Skeletal muscle satellite cell (primary cell): ENCODE results near the gene PLIN5.

ENCODE experiments used
- H3K27me3 ChIP-seq: 2 replicates; pipeline ENCODE4 v1.7.0; 2013; ENCODE audit warnings: low read length; ENCODE audit not compliant: control insufficient read depth, insufficient read depth
- H3K36me3 ChIP-seq: 2 replicates; pipeline ENCODE4 v1.7.0; 2013; ENCODE audit warnings: mild to moderate bottlenecking, control low read depth, low read length; ENCODE audit not compliant: insufficient read depth
- H3K4me1 ChIP-seq: 2 replicates; pipeline ENCODE4 v1.7.0; 2013; ENCODE audit warnings: low read length; ENCODE audit not compliant: control insufficient read depth, insufficient read depth
- H3K4me2 ChIP-seq: 2 replicates; pipeline ENCODE4 v1.7.0; 2013; ENCODE audit warnings: mild to moderate bottlenecking, low read length
- H3K4me3 ChIP-seq: 2 replicates; pipeline ENCODE4 v1.7.0; 2013; ENCODE audit warnings: low read length
- H3K9ac ChIP-seq: 2 replicates; pipeline ENCODE4 v1.7.0; 2013; ENCODE audit warnings: mild to moderate bottlenecking, low read depth, low read length, moderate library complexity
- H3K9me3 ChIP-seq: replicated peaks from 2 replicates; pipeline ENCODE4 v1.7.0; 2013; ENCODE audit warnings: mild to moderate bottlenecking, control low read depth, low read length

The PLIN5 gene

GRCh38 chr19:4559569-4559968, 24.5 kb upstream of the PLIN5 start, which contains the start of gene SEMA6B:
SEMA6B (minus strand) TSS chr19:4559684; CDS start chr19:4558457, 1,227 bp downstream.
- H3K9me3 ChIP-seq = no peaks in the 10 kb centered on the region

GRCh38 chr19:4557971-4558941, 23.2 kb upstream of the PLIN5 start:
- Histone ChIP-seq H3K9ac (no peak overlapping the region), H3K4me3 (no peak overlapping the region), H3K9me3 (no peaks in the 10 kb centered on the region), H3K27me3 (no peaks in the 10 kb centered on the region), H3K4me2 (no peak overlapping the region), H3K36me3 (no peaks in the 10 kb centered on the region), H3K4me1 (no peaks in the 10 kb centered on the region)

More at GRCh38 chr19:4559569-4559968, 24.5 kb upstream of the PLIN5 start, which contains the start of gene SEMA6B:
- H3K9ac ChIP-seq = no peak within 1 kb of the TSS
- no peaks in the 10 kb centered on the region for H3K4me1 ChIP-seq
- H3K4me2 ChIP-seq = no peak within 1 kb of the TSS
- H3K36me3 ChIP-seq = no peaks in the 10 kb centered on the region
- no peaks in the 10 kb centered on the region for H3K27me3 ChIP-seq
- H3K4me3 ChIP-seq = no peak within 1 kb of the TSS

GRCh38 chr19:4557144-4557970, 22.3 kb upstream of the PLIN5 start:
- Histone ChIP-seq H3K4me1 (no peaks in the 10 kb centered on the region), H3K4me2 (no peak overlapping the region), H3K4me3 (no peak overlapping the region), H3K9ac (no peak overlapping the region), H3K27me3 (no peaks in the 10 kb centered on the region), H3K9me3 (no peaks in the 10 kb centered on the region), H3K36me3 (no peaks in the 10 kb centered on the region)

- Histone ChIP-seq H3K4me2 (no peak overlapping the region), H3K4me1 (no peaks in the 10 kb centered on the region), H3K36me3 (no peaks in the 10 kb centered on the region), H3K4me3 (no peak overlapping the region), H3K9ac (no peak overlapping the region), H3K9me3 (no peaks in the 10 kb centered on the region), H3K27me3 (no peaks in the 10 kb centered on the region)
Observed at GRCh38 chr19:4556597-4557127, 21.6 kb upstream of the PLIN5 start.

- Histone ChIP-seq H3K4me1 (no peaks in the 10 kb centered on the region), H3K9me3 (no peaks in the 10 kb centered on the region), H3K4me3 (no peak overlapping the region), H3K36me3 (no peaks in the 10 kb centered on the region), H3K27me3 (no peaks in the 10 kb centered on the region), H3K9ac (no peak overlapping the region), H3K4me2 (no peak overlapping the region)
Observed at GRCh38 chr19:4555657-4556561, 20.9 kb upstream of the PLIN5 start.

- no peak overlapping the region for H3K4me2 ChIP-seq
- no peaks in the 10 kb centered on the region for H3K9me3 ChIP-seq
- H3K4me3 ChIP-seq = no peak overlapping the region
- H3K27me3 ChIP-seq = no peaks in the 10 kb centered on the region
- H3K36me3 ChIP-seq = no peaks in the 10 kb centered on the region
- no peaks in the 10 kb centered on the region for H3K4me1 ChIP-seq
- H3K9ac ChIP-seq = no peak overlapping the region
Observed at GRCh38 chr19:4554717-4555116, 19.7 kb upstream of the PLIN5 start.

- Histone ChIP-seq H3K9me3 (no peaks in the 10 kb centered on the region), H3K27me3 (no peaks in the 10 kb centered on the region), H3K4me1 (no peaks in the 10 kb centered on the region), H3K4me3 (no peak overlapping the region), H3K4me2 (no peak overlapping the region), H3K9ac (no peak overlapping the region), H3K36me3 (no peaks in the 10 kb centered on the region)
Observed at GRCh38 chr19:4553775-4554174, 18.8 kb upstream of the PLIN5 start.

GRCh38 chr19:4553092-4553695, 18.2 kb upstream of the PLIN5 start:
- no peaks in the 10 kb centered on the region for H3K36me3 ChIP-seq

GRCh38 chr19:4552525-4552819, 17.4 kb upstream of the PLIN5 start:
- H3K27me3 ChIP-seq = no peaks in the 10 kb centered on the region
- no peak overlapping the region for H3K4me2 ChIP-seq
- no peaks in the 10 kb centered on the region for H3K36me3 ChIP-seq
- H3K4me3 ChIP-seq = no peak overlapping the region
- no peaks in the 10 kb centered on the region for H3K9me3 ChIP-seq
- no peak overlapping the region for H3K9ac ChIP-seq
- H3K4me1 ChIP-seq = no peaks in the 10 kb centered on the region

More at GRCh38 chr19:4553092-4553695, 18.2 kb upstream of the PLIN5 start:
- Histone ChIP-seq H3K9me3 (no peaks in the 10 kb centered on the region), H3K27me3 (no peaks in the 10 kb centered on the region), H3K4me3 (no peak overlapping the region), H3K4me1 (no peaks in the 10 kb centered on the region), H3K9ac (no peak overlapping the region), H3K4me2 (no peak overlapping the region)

GRCh38 chr19:4550479-4551050, 15.5 kb upstream of the PLIN5 start:
- H3K27me3 ChIP-seq = peaks cover 4% of the 10 kb centered on the region
- no peaks in the 10 kb centered on the region for H3K9me3 ChIP-seq
- H3K4me1 ChIP-seq = no peaks in the 10 kb centered on the region
- no peak overlapping the region for H3K4me2 ChIP-seq
- no peak overlapping the region for H3K4me3 ChIP-seq
- H3K9ac ChIP-seq = no peak overlapping the region
- H3K36me3 ChIP-seq = no peaks in the 10 kb centered on the region
